Measurements from ENCODE around the gene USP28.
"Not testable (repeated sequence)": the region's sequence is repeated elsewhere in the genome, so short reads cannot be mapped to it uniquely, and the experiment has no call there.

Gene USP28

DNA sequence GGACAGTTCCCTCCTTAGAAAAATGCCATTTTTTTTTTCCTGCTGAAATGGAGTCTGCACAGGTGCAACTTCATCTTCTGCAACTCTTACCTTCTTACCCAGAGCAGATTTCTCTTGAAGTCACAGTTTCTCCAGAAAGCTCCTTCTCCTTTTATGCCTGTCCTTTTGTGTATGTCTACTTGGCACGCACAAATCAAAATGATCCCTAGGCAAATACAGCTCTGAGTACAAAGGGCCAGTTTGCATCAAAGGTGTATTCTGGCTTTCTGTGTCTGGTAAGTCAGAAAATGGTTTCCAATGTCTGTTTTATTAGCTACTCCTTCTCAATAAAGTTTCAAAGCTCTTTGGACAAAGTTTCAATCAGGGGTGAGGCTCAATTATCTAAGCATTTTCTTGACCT lies 93.2 kb downstream of the USP28 start:
- H3K4me1 ChIP-seq (ENCODE audit: control insufficient read depth, insufficient read depth, low read length, poor library complexity, severe bottlenecking): no peaks in the 10 kb centered on the region
- no peak overlapping the region for H3K4me3 ChIP-seq (ENCODE audit: insufficient read depth, low read depth, low read length, poor library complexity, severe bottlenecking)
- DNase-seq: no peak
- H3K27ac ChIP-seq (ENCODE audit: insufficient read depth, low read length, poor library complexity, severe bottlenecking): no peak overlapping the region
- H3K36me3 ChIP-seq (ENCODE audit: control insufficient read depth, insufficient read depth, low read length): no peaks in the 10 kb centered on the region
- H3K9me3 ChIP-seq (ENCODE audit: control insufficient read depth, low read length): no peaks in the 10 kb centered on the region
- no peaks in the 10 kb centered on the region for H3K27me3 ChIP-seq (replicated peaks; ENCODE audit: control insufficient read depth, insufficient read depth, low read length, poor library complexity, severe bottlenecking)

GRCh38 chr11:113781682-113782081 lies 93.7 kb downstream of the USP28 start:
- H3K9me3 ChIP-seq (ENCODE audit: control insufficient read depth, low read length): no peaks in the 10 kb centered on the region
- no peak overlapping the region for H3K4me3 ChIP-seq (ENCODE audit: insufficient read depth, low read depth, low read length, poor library complexity, severe bottlenecking)
- DNase-seq: no peak
- no peaks in the 10 kb centered on the region for H3K36me3 ChIP-seq (ENCODE audit: control insufficient read depth, insufficient read depth, low read length)
- H3K4me1 ChIP-seq (ENCODE audit: control insufficient read depth, insufficient read depth, low read length, poor library complexity, severe bottlenecking): no peaks in the 10 kb centered on the region
- no peak overlapping the region for H3K27ac ChIP-seq (ENCODE audit: insufficient read depth, low read length, poor library complexity, severe bottlenecking)
- H3K27me3 ChIP-seq (replicated peaks; ENCODE audit: control insufficient read depth, insufficient read depth, low read length, poor library complexity, severe bottlenecking): no peaks in the 10 kb centered on the region

- no peaks in the 10 kb centered on the region for H3K9me3 ChIP-seq (ENCODE audit: control insufficient read depth, low read length)
- H3K4me3 ChIP-seq (ENCODE audit: insufficient read depth, low read depth, low read length, poor library complexity, severe bottlenecking): no peak within 1 kb of the TSS
- no peak within 1 kb of the TSS for H3K27ac ChIP-seq (ENCODE audit: insufficient read depth, low read length, poor library complexity, severe bottlenecking)
- no peaks in the 10 kb centered on the region for H3K4me1 ChIP-seq (ENCODE audit: control insufficient read depth, insufficient read depth, low read length, poor library complexity, severe bottlenecking)
- H3K27me3 ChIP-seq (replicated peaks; ENCODE audit: control insufficient read depth, insufficient read depth, low read length, poor library complexity, severe bottlenecking): no peaks in the 10 kb centered on the region
- no peaks in the 10 kb centered on the region for H3K36me3 ChIP-seq (ENCODE audit: control insufficient read depth, insufficient read depth, low read length)
- DNase-seq: no peak
Observed at GRCh38 chr11:113779496-113779895, 95.9 kb downstream of the USP28 start, which contains the start of gene CLDN25. CLDN25 (plus strand) TSS chr11:113779796; CDS start chr11:113779796, 0 bp downstream.

DNA sequence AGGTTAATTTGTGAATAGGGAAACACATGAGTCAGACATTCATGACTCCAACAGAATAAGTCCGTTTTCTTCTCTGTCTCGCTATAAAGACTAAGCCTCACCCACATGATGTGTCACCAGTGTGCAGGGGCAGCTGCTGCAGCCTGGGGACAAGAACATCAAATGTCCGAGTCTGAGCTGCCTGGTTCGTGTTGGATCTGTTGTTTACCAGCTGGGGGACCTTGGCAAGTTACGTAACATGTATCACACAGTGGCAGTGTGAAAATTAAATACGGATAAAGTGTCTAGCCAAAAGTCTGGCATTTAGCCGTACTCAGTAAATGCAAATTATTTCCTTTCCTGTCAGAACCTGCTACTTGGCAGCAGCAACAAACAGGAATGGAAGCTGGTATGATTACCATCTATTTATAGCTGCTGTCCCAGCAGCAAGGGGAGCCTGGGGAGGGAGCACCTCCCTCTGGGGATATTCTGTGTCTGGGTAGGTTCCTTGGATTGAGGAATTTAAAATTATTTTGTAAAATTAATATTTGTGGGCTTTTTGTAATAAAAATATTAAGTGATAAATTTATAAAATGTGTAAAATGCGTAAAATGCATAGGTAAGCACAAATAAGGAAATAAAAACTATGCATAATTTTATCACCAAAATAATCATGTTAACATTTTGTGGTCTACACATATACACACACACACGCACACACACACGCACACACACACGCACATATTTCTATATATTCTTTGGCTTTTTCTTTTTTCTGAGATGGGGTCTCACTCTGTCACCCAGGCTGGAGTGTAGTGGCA lies 97.1 kb downstream of the USP28 start:
- no peak for DNase-seq
- H3K36me3 ChIP-seq (ENCODE audit: control insufficient read depth, insufficient read depth, low read length): no peaks in the 10 kb centered on the region
- no peaks in the 10 kb centered on the region for H3K9me3 ChIP-seq (ENCODE audit: control insufficient read depth, low read length)
- H3K27ac ChIP-seq (ENCODE audit: insufficient read depth, low read length, poor library complexity, severe bottlenecking): no peak overlapping the region
- H3K27me3 ChIP-seq (replicated peaks; ENCODE audit: control insufficient read depth, insufficient read depth, low read length, poor library complexity, severe bottlenecking): no peaks in the 10 kb centered on the region
- no peak overlapping the region for H3K4me3 ChIP-seq (ENCODE audit: insufficient read depth, low read depth, low read length, poor library complexity, severe bottlenecking)
- no peaks in the 10 kb centered on the region for H3K4me1 ChIP-seq (ENCODE audit: control insufficient read depth, insufficient read depth, low read length, poor library complexity, severe bottlenecking)

DNA sequence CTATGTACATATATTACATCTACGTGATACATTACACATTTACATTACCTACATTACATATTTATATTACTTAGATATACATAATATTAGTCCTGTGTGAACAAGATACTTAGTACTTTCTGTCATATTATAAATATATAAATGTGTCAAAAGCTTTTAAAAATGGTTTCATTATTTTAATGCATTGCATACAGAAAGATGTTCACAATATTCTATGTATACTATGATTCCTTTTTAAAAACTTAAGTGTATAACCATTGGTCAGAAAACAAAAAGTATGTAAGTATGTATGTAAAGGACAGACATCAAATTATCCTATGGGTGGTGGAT lies 101.2 kb downstream of the USP28 start:
- Histone ChIP-seq H3K9me3 (ENCODE audit: control insufficient read depth, low read length) (no peaks in the 10 kb centered on the region), H3K4me3 (ENCODE audit: insufficient read depth, low read depth, low read length, poor library complexity, severe bottlenecking) (peak overlapping the region; percentile 94), H3K36me3 (ENCODE audit: control insufficient read depth, insufficient read depth, low read length) (no peaks in the 10 kb centered on the region), H3K27ac (ENCODE audit: insufficient read depth, low read length, poor library complexity, severe bottlenecking) (peak overlapping the region; percentile 76), H3K27me3 (replicated peaks; ENCODE audit: control insufficient read depth, insufficient read depth, low read length, poor library complexity, severe bottlenecking) (no peaks in the 10 kb centered on the region), H3K4me1 (ENCODE audit: control insufficient read depth, insufficient read depth, low read length, poor library complexity, severe bottlenecking) (no peaks in the 10 kb centered on the region)
- no peak for DNase-seq

GRCh38 chr11:113773416-113774173 lies 101.8 kb downstream of the USP28 start, which contains the start of gene ZW10:
ZW10 (minus strand) TSS chr11:113773692; CDS start chr11:113773666, 26 bp downstream.
- H3K9me3 ChIP-seq (ENCODE audit: control insufficient read depth, low read length): no peaks in the 10 kb centered on the region
- peak; percentile 77 to 90 (median 89) for DNase-seq
- no peaks in the 10 kb centered on the region for H3K4me1 ChIP-seq (ENCODE audit: control insufficient read depth, insufficient read depth, low read length, poor library complexity, severe bottlenecking)
- peak within 1 kb of the TSS; percentile 94 for H3K4me3 ChIP-seq (ENCODE audit: insufficient read depth, low read depth, low read length, poor library complexity, severe bottlenecking)
- H3K27ac ChIP-seq (ENCODE audit: insufficient read depth, low read length, poor library complexity, severe bottlenecking): peak within 1 kb of the TSS; percentile 76
- H3K27me3 ChIP-seq (replicated peaks; ENCODE audit: control insufficient read depth, insufficient read depth, low read length, poor library complexity, severe bottlenecking): no peaks in the 10 kb centered on the region
- H3K36me3 ChIP-seq (ENCODE audit: control insufficient read depth, insufficient read depth, low read length): peaks cover 1% of the 10 kb centered on the region

- Histone ChIP-seq H3K27ac (ENCODE audit: insufficient read depth, low read length, poor library complexity, severe bottlenecking) (peak overlapping the region; percentile 76), H3K36me3 (ENCODE audit: control insufficient read depth, insufficient read depth, low read length) (peaks cover 6% of the 10 kb centered on the region), H3K27me3 (replicated peaks; ENCODE audit: control insufficient read depth, insufficient read depth, low read length, poor library complexity, severe bottlenecking) (no peaks in the 10 kb centered on the region), H3K4me1 (ENCODE audit: control insufficient read depth, insufficient read depth, low read length, poor library complexity, severe bottlenecking) (no peaks in the 10 kb centered on the region), H3K4me3 (ENCODE audit: insufficient read depth, low read depth, low read length, poor library complexity, severe bottlenecking) (peak overlapping the region; percentile 94), H3K9me3 (ENCODE audit: control insufficient read depth, low read length) (no peaks in the 10 kb centered on the region)
- DNase-seq: no peak
Observed at GRCh38 chr11:113773092-113773415, 102.3 kb downstream of the USP28 start.

- Histone ChIP-seq H3K4me3 (ENCODE audit: insufficient read depth, low read depth, low read length, poor library complexity, severe bottlenecking) (no peak overlapping the region), H3K9me3 (ENCODE audit: control insufficient read depth, low read length) (no peaks in the 10 kb centered on the region), H3K4me1 (ENCODE audit: control insufficient read depth, insufficient read depth, low read length, poor library complexity, severe bottlenecking) (no peaks in the 10 kb centered on the region), H3K36me3 (ENCODE audit: control insufficient read depth, insufficient read depth, low read length) (peaks cover 6% of the 10 kb centered on the region), H3K27ac (ENCODE audit: insufficient read depth, low read length, poor library complexity, severe bottlenecking) (no peak overlapping the region), H3K27me3 (replicated peaks; ENCODE audit: control insufficient read depth, insufficient read depth, low read length, poor library complexity, severe bottlenecking) (no peaks in the 10 kb centered on the region)
- DNase-seq: no peak
Observed at GRCh38 chr11:113771964-113772363, 103.4 kb downstream of the USP28 start.

GRCh38 chr11:113764527-113765219 lies 110.7 kb downstream of the USP28 start:
- peaks cover 15% of the 10 kb centered on the region for H3K36me3 ChIP-seq (ENCODE audit: control insufficient read depth, insufficient read depth, low read length)
- no peak overlapping the region for H3K4me3 ChIP-seq (ENCODE audit: insufficient read depth, low read depth, low read length, poor library complexity, severe bottlenecking)
- H3K27me3 ChIP-seq (replicated peaks; ENCODE audit: control insufficient read depth, insufficient read depth, low read length, poor library complexity, severe bottlenecking): no peaks in the 10 kb centered on the region
- H3K4me1 ChIP-seq (ENCODE audit: control insufficient read depth, insufficient read depth, low read length, poor library complexity, severe bottlenecking): no peaks in the 10 kb centered on the region
- H3K9me3 ChIP-seq (ENCODE audit: control insufficient read depth, low read length): no peaks in the 10 kb centered on the region
- H3K27ac ChIP-seq (ENCODE audit: insufficient read depth, low read length, poor library complexity, severe bottlenecking): no peak overlapping the region
- no peak for DNase-seq

DNA sequence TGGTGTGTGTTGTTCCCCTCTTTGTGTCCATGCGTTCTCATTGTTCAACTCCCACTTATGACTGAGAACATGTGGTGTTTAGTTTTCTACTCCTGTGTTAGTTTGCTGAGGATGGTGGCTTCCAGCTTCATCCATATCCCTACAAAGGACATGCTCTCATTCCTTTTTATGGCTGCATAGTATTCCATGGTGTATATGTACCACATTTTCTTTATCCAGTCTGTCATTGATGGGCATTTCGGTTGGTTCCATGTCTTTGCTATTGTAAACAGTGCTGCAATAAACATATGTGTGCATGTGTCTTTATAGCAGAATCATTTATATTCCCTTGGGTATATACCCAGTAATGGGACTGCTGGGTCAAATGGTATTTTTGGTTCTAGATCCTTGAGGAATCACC lies 112.3 kb downstream of the USP28 start:
- not testable (repeated sequence) for H3K9me3 ChIP-seq (ENCODE audit: control insufficient read depth, low read length); DNase-seq; H3K27ac ChIP-seq (ENCODE audit: insufficient read depth, low read length, poor library complexity, severe bottlenecking); H3K4me1 ChIP-seq (ENCODE audit: control insufficient read depth, insufficient read depth, low read length, poor library complexity, severe bottlenecking); H3K4me3 ChIP-seq (ENCODE audit: insufficient read depth, low read depth, low read length, poor library complexity, severe bottlenecking); H3K27me3 ChIP-seq (replicated peaks; ENCODE audit: control insufficient read depth, insufficient read depth, low read length, poor library complexity, severe bottlenecking)
- peaks cover 18% of the 10 kb centered on the region for H3K36me3 ChIP-seq (ENCODE audit: control insufficient read depth, insufficient read depth, low read length)
